DMS53 treated with DMSO at 0.1 percent for 48 hours (cell line): ENCODE data around the gene PGC.

Experiments used
- DNase-seq: peaks from one replicate; lab custom pipeline; 2025; ENCODE audit not compliant: unreplicated experiment; lab: John Stamatoyannopoulos, UW

The PGC gene

GRCh38 chr6:41748542-41748941 lies 1.3 kb upstream of the PGC start:
- no peak for DNase-seq

GRCh38 chr6:41748102-41748477 lies 893 bp upstream of the PGC start:
- DNase-seq = no peak

GRCh38 chr6:41746107-41746506 lies 1.1 kb downstream of the PGC start:
- no peak for DNase-seq

- DNase-seq = no peak
Measured at GRCh38 chr6:41744236-41744787, 2.9 kb downstream of the PGC start.

- DNase-seq = no peak
Measured at GRCh38 chr6:41743406-41744235, 3.6 kb downstream of the PGC start.

GRCh38 chr6:41741625-41742490 lies 5.3 kb downstream of the PGC start:
- no peak for DNase-seq

- DNase-seq = no peak
Measured at GRCh38 chr6:41740366-41741162, 6.6 kb downstream of the PGC start.

- DNase-seq = no peak
Measured at GRCh38 chr6:41739041-41739440, 8.2 kb downstream of the PGC start.

- DNase-seq = no peak
Measured at GRCh38 chr6:41737591-41738130, 9.5 kb downstream of the PGC start.

GRCh38 chr6:41736800-41737555 lies 10.2 kb downstream of the PGC start:
- no peak for DNase-seq

- no peak for DNase-seq
Measured at GRCh38 chr6:41736186-41736733, 10.9 kb downstream of the PGC start.

GRCh38 chr6:41735427-41736185 lies 11.6 kb downstream of the PGC start, which contains the start of gene TFEB:
TFEB (minus strand) TSS chr6:41735608; CDS start chr6:41691213, 44,395 bp downstream.
- peak; percentile 87 for DNase-seq

GRCh38 chr6:41734666-41735426 lies 12.4 kb downstream of the PGC start:
- DNase-seq = peak; percentile 39

- peak; percentile 58 for DNase-seq
Measured at GRCh38 chr6:41733707-41734665, 13.2 kb downstream of the PGC start.

GRCh38 chr6:41733360-41733706 lies 13.9 kb downstream of the PGC start:
- DNase-seq = no peak

GRCh38 chr6:41732591-41733359 lies 14.4 kb downstream of the PGC start:
- DNase-seq = no peak
